K562 (cell line): ENCODE data around the gene DDX54. TPM values are rescaled to one million over a fixed set of nuclear protein-coding genes. Genes with fewer than 3 reads are reported as not detected.

ENCODE experiments used
- ATF1 ChIP-seq, 2 experiments: fragments of 450-650 bp in 1 of 2; IDR thresholded peaks; 2 replicates each; pipeline ENCODE4 v1.6.1; 2016; ENCODE audit warnings: missing compliant biosample characterization in 1 of 2, missing genetic modification characterization in 1 of 2
- DMBX1 ChIP-seq: fragments of 250-450 bp; sonication (Bioruptor Pico); IDR thresholded peaks from 2 replicates; pipeline ENCODE4 v1.8.0; 2022; ENCODE audit warnings: inconsistent platforms, mild to moderate bottlenecking, moderate library complexity, borderline replicate concordance
- DPF2 ChIP-seq: fragments of 450-650 bp; IDR thresholded peaks from 2 replicates; pipeline ENCODE4 v1.6.1; 2016
- MLX ChIP-seq, 2 experiments: fragments of 450-650 bp in 1 of 2; sonication (generic) in 1 of 2; formaldehyde crosslinking; conservative IDR thresholded peaks; 2 replicates each; pipeline versions ENCODE4 v1.4.0 to v1.8.1; 2020 to 2022; ENCODE audit warnings: mild to moderate bottlenecking in 1 of 2, missing genetic modification reagents in 1 of 2
- RCOR1 ChIP-seq, 2 experiments: IDR thresholded peaks; 2 replicates each; pipeline ENCODE4 v1.6.1; 2012; ENCODE audit warnings: low read depth in 2 of 2, low read length in 2 of 2, borderline replicate concordance in 1 of 2, improper control_type of control experiment in 1 of 2
- RNF2 ChIP-seq: sonication (generic); IDR thresholded peaks from 2 replicates; pipeline ENCODE4 v1.6.1; 2016
- SAP30 ChIP-seq: fragments of 200-600 bp; sonication (generic); IDR thresholded peaks from 2 replicates; pipeline ENCODE4 v1.6.1; 2012; ENCODE audit warnings: borderline replicate concordance, low read depth, mild to moderate bottlenecking, moderate library complexity, low read length, control low read depth, inconsistent platforms; ENCODE audit not compliant: insufficient read depth, poor library complexity, severe bottlenecking
- ZKSCAN8 ChIP-seq: fragments of 200-800 bp; sonication (Bioruptor generic); IDR thresholded peaks from 2 replicates; pipeline ENCODE4 v1.6.1; 2016; ENCODE audit warnings: missing genetic modification characterization, missing compliant biosample characterization
- ZNF766 ChIP-seq: fragments of 200-800 bp; sonication (Bioruptor generic); conservative IDR thresholded peaks from 2 replicates; pipeline ENCODE4 v1.6.1; 2016; ENCODE audit warnings: missing genetic modification characterization, missing compliant biosample characterization
- polyA plus RNA-seq, 8 experiments: library from polyadenylated mRNA; depleted of rRNA in 4 of 8; stranded (reverse) in 5 of 8; unstranded in 3 of 8; fragments of >200 nt; fragmentation: Nextera tagmentation in 2 of 8; fragmentation: Illumina TruSeq in 1 of 8; extraction: Ambion mirVana in 2 of 8; extraction: Trizol in 1 of 8; gene quantifications; 2 replicates each; pipeline versions ENCODE4 v1.2.1 to v1.2.3, GENCODE V29; 2011 to 2014; ENCODE audit warnings: inconsistent platforms in 1 of 8, missing spikeins in 1 of 8
- total RNA-seq, 7 experiments: library from RNA; depleted of rRNA in 6 of 7; stranded (reverse); fragments of >200 nt in 6 of 7; fragmentation: Illumina TruSeq in 2 of 7; extraction: Trizol in 2 of 7; gene quantifications; 2 replicates each; pipeline versions ENCODE4 v1.2.1 to v1.2.3, GENCODE V29; 2011 to 2021; ENCODE audit warnings: low replicate concordance in 1 of 7
- TF ChIP-seq, protein P1 (sequence below): fragments of 450-650 bp; conservative IDR thresholded peaks from 2 replicates; pipeline ENCODE4 v1.6.1; 2016; ENCODE audit warnings: missing genetic modification characterization, low read depth, mild to moderate bottlenecking, control low read depth, missing compliant biosample characterization
- TF ChIP-seq, protein P2 (sequence below): sonication (generic); formaldehyde crosslinking; IDR thresholded peaks from 2 replicates; pipeline ENCODE4 v1.8.0; 2022; ENCODE audit warnings: mild to moderate bottlenecking, missing genetic modification reagents

Gene DDX54
- total and polyA plus RNA-seq, 9 of the 15 experiments (the other 6 are each of a cell fraction or from before 2014, with no cell fraction given) = 1.4 to 135 (median 51.4) TPM

DNA sequence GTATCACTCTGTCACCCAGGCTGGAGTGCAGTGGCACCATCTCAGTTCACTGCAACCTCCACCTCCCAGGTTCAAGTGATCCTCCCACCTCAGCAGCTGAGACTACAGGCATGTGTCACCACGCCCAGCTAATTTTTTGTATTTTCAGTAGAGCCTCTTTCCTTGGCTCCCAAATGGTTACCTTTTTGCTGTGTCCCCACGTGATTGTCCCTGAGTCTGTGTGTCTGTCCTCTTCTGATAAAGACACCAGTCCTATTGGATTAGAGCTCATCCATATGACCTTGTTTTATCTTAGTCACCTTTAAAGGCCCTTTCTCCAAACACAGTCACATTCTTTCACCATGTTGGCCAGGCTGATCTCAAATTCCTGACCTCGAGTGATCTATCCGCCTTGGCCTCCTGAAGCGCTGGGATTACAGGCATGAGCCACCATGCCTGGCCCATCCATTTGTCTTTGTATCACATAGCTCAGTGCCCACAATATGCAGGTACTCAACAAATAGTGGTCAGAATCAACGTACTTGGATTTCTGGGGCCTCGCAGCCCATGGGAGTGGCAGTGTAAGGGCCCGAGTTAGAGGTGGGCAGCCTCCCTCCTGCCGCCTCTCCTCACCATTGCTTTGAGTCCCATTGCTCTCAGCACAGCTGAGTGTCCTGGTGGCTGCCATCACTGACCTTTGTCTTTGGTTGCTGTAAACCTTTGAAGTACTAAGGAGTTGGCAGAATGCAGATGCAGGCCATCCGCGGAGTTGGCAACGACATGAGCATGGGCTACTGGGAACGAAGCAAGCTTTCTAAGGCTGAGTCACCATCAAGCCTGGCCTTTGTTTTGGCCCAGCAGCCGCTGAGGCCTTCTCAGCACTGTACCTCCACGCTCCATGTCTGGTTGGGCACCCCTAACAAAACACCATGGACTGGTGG, 45.3 kb upstream of the DDX54 start (continued):
- TF ChIP-seq ATF1 (CRISPR knock-in tag; IDR thresholded peaks at IDR 0.05) (no peak), ATF1 (tag; IDR thresholded peaks at IDR 0.05) (peak; percentile 28; the same call in 1 of the 2 replicates), MLX (CRISPR knock-in tag; conservative IDR thresholded peaks at IDR 0.05) (no peak), DPF2 (peak; percentile 59; the same call in 1 of the 2 replicates), ZKSCAN8 (peak; percentile 62; the same call in 1 of the 2 replicates), RNF2 (peak; percentile 12; the same call in 1 of the 2 replicates), SAP30 (no peak), ZNF766 (CRISPR knock-in tag) (0 out of 2 replicates have a peak, but pooled peaks have one; percentile 15), RCOR1 (IDR thresholded peaks at IDR 0.05; ENCODE audit: borderline replicate concordance in 1 of 2, low read depth in 2 of 2, low read length in 2 of 2) (peak in 1 of 2 experiments; percentile 37; a peak in 1 of 4 replicates), DMBX1 (CRISPR knock-in tag) (peak; percentile 47; the same call in 1 of the 2 replicates)
- TF ChIP-seq, protein P1, sequence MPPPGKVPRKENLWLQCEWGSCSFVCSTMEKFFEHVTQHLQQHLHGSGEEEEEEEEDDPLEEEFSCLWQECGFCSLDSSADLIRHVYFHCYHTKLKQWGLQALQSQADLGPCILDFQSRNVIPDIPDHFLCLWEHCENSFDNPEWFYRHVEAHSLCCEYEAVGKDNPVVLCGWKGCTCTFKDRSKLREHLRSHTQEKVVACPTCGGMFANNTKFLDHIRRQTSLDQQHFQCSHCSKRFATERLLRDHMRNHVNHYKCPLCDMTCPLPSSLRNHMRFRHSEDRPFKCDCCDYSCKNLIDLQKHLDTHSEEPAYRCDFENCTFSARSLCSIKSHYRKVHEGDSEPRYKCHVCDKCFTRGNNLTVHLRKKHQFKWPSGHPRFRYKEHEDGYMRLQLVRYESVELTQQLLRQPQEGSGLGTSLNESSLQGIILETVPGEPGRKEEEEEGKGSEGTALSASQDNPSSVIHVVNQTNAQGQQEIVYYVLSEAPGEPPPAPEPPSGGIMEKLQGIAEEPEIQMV (tag) = peak; percentile 55; the same call in 1 of the 2 replicates
- TF ChIP-seq, protein P2, sequence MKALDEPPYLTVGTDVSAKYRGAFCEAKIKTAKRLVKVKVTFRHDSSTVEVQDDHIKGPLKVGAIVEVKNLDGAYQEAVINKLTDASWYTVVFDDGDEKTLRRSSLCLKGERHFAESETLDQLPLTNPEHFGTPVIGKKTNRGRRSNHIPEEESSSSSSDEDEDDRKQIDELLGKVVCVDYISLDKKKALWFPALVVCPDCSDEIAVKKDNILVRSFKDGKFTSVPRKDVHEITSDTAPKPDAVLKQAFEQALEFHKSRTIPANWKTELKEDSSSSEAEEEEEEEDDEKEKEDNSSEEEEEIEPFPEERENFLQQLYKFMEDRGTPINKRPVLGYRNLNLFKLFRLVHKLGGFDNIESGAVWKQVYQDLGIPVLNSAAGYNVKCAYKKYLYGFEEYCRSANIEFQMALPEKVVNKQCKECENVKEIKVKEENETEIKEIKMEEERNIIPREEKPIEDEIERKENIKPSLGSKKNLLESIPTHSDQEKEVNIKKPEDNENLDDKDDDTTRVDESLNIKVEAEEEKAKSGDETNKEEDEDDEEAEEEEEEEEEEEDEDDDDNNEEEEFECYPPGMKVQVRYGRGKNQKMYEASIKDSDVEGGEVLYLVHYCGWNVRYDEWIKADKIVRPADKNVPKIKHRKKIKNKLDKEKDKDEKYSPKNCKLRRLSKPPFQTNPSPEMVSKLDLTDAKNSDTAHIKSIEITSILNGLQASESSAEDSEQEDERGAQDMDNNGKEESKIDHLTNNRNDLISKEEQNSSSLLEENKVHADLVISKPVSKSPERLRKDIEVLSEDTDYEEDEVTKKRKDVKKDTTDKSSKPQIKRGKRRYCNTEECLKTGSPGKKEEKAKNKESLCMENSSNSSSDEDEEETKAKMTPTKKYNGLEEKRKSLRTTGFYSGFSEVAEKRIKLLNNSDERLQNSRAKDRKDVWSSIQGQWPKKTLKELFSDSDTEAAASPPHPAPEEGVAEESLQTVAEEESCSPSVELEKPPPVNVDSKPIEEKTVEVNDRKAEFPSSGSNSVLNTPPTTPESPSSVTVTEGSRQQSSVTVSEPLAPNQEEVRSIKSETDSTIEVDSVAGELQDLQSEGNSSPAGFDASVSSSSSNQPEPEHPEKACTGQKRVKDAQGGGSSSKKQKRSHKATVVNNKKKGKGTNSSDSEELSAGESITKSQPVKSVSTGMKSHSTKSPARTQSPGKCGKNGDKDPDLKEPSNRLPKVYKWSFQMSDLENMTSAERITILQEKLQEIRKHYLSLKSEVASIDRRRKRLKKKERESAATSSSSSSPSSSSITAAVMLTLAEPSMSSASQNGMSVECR = 0 out of 2 replicates have a peak, but pooled peaks have one; percentile 31
